Muscle layer of duodenum (tissue), 2 donors: ENCODE data around the gene PQBP1.

Experiments used
- H3K27ac ChIP-seq: one replicate; pipeline ENCODE4 v1.7.0; 2013; ENCODE audit warnings: mild to moderate bottlenecking, low read length
- H3K27me3 ChIP-seq: one replicate; pipeline ENCODE4 v1.7.0; 2013; ENCODE audit warnings: low read depth, mild to moderate bottlenecking, control low read depth, low read length
- H3K36me3 ChIP-seq, 2 donors: one replicate each; pipeline ENCODE4 v1.7.0; 2013; ENCODE audit warnings: low read length in 2 of 2, control low read depth in 1 of 2, mild to moderate bottlenecking in 1 of 2; ENCODE audit not compliant: insufficient read depth in 2 of 2, control insufficient read depth in 1 of 2
- H3K4me1 ChIP-seq, 2 donors: one replicate each; pipeline ENCODE4 v1.7.0; 2013; ENCODE audit warnings: low read length in 2 of 2, mild to moderate bottlenecking in 2 of 2, control low read depth in 1 of 2, moderate library complexity in 1 of 2; ENCODE audit not compliant: insufficient read depth in 2 of 2, control insufficient read depth in 1 of 2
- H3K4me3 ChIP-seq, 2 donors: one replicate each; pipeline ENCODE4 v1.7.0; 2013; ENCODE audit warnings: low read length in 2 of 2, low read depth in 1 of 2, mild to moderate bottlenecking in 1 of 2
- H3K9me3 ChIP-seq, 2 donors: one replicate each; pipeline ENCODE4 v1.7.0; 2013; ENCODE audit warnings: low read length in 2 of 2, control low read depth in 1 of 2, mild to moderate bottlenecking in 1 of 2; ENCODE audit not compliant: control insufficient read depth in 1 of 2
- donor health status: healthy.

The PQBP1 gene

GRCh38 chrX:48945517-48946348 lies 48.0 kb downstream of the PQBP1 start:
- Histone ChIP-seq H3K9me3 (no peaks in the 10 kb centered on the region), H3K4me3 (no peak overlapping the region), H3K27me3 (no peaks in the 10 kb centered on the region), H3K27ac (no peak overlapping the region), H3K36me3 (peaks cover 0 to 4% of the 10 kb centered on the region in 2 donors), H3K4me1 (peaks cover 0 to 4% of the 10 kb centered on the region in 2 donors)

- H3K4me3 ChIP-seq = no peak overlapping the region
- no peaks in the 10 kb centered on the region for H3K9me3 ChIP-seq
- peaks cover 0 to 14% of the 10 kb centered on the region in 2 donors for H3K4me1 ChIP-seq
- H3K27me3 ChIP-seq = no peaks in the 10 kb centered on the region
- no peak overlapping the region for H3K27ac ChIP-seq
- no peaks in the 10 kb centered on the region for H3K36me3 ChIP-seq
These were observed 50.9 kb downstream of the PQBP1 start for GRCh38 chrX:48948589-48948988.
